ENCODE results near the gene CD59. TPM values are rescaled to one million over a fixed set of nuclear protein-coding genes. Genes with fewer than 3 reads are reported as not detected.
"Not testable (repeated sequence)": the region's sequence is repeated elsewhere in the genome, so short reads cannot be mapped to it uniquely, and the experiment has no call there.

CD59 gene
- total RNA-seq, 1 donor from 2014 or later, result 816 TPM

DNA sequence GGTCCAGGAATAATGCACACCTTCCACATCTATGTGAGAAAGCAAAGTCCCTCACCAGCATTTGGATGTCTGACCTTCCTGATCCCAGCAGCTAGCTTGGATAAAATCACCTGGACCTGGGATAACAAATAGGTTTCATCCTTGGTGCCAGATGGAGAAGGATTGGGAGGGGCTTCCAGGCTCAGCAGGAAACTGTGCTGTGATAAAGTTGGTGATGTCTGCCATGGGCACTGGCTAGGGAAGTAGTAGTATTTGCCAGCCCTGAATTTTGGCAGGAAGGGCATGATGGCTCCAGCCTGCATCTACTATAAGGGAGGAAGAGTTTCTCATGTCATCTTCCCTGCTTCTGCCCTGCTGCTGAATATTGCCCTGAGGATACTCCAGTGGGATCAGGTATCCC is 73.1 kb downstream of the CD59 start:
- Histone ChIP-seq H3K36me3 (no peaks in the 10 kb centered on the region), H3K4me3 (no peak overlapping the region), H3K4me1 (no peaks in the 10 kb centered on the region), H3K27ac (no peak overlapping the region), H3K9me3 (no peaks in the 10 kb centered on the region), H3K27me3 (ENCODE audit: low read depth) (no peaks in the 10 kb centered on the region)
- DNase-seq (no peak), ATAC-seq (no peak)
- intact Hi-C loops (cut with DNase I), result no loop called here
- TF ChIP-seq, protein P1, sequence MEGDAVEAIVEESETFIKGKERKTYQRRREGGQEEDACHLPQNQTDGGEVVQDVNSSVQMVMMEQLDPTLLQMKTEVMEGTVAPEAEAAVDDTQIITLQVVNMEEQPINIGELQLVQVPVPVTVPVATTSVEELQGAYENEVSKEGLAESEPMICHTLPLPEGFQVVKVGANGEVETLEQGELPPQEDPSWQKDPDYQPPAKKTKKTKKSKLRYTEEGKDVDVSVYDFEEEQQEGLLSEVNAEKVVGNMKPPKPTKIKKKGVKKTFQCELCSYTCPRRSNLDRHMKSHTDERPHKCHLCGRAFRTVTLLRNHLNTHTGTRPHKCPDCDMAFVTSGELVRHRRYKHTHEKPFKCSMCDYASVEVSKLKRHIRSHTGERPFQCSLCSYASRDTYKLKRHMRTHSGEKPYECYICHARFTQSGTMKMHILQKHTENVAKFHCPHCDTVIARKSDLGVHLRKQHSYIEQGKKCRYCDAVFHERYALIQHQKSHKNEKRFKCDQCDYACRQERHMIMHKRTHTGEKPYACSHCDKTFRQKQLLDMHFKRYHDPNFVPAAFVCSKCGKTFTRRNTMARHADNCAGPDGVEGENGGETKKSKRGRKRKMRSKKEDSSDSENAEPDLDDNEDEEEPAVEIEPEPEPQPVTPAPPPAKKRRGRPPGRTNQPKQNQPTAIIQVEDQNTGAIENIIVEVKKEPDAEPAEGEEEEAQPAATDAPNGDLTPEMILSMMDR (IDR thresholded peaks at IDR 0.05), result no peak

DNA sequence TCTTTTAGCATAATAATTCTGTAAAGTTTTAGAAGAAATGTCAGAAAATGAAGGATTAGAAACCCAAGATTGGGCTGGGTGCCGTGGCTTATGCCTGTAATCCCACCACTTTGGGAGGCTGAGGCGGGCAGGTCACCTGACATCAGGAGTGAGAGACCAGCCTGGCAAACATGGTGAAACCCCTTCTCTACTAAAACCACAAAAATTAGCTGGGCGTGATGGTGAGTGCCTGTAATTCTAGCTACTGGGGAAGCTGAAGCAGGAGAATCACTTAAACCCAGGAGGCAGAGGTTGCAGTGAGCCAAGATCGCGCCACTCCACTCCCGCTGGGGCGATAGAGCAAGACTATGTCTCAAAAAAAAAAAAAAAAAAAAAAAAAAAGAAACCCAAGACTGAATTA is 74.7 kb downstream of the CD59 start:
- H3K4me3 ChIP-seq; DNase-seq; H3K27me3 ChIP-seq (ENCODE audit: low read depth); H3K36me3 ChIP-seq; ATAC-seq; H3K4me1 ChIP-seq; intact Hi-C loops (cut with DNase I); H3K9me3 ChIP-seq; H3K27ac ChIP-seq: not testable (repeated sequence)

DNA sequence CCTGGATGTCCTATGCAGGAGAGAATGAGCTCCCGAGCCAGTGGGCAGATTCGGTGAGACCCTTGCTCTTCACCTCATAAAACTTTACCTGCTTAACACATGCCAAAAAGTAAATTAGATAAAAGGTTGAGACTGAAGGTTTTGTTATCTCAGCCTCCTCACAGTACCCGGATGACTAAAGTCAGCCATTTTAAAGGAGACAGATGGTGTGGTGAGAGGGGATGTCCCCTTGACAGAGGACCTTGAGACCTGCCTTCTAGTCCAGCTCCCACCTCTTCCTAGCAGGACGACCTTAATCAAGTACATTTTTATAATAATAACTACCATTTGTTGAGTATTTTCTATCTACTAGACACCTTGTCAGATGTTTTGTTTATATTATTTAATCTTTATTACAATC is 75.3 kb downstream of the CD59 start:
- TF ChIP-seq, protein P1 (IDR thresholded peaks at IDR 0.05), result no peak
- H3K4me3 ChIP-seq, result no peak overlapping the region
- H3K27me3 ChIP-seq (ENCODE audit: low read depth), result no peaks in the 10 kb centered on the region
- H3K4me1 ChIP-seq, result no peaks in the 10 kb centered on the region
- no peaks in the 10 kb centered on the region for H3K36me3 ChIP-seq
- intact Hi-C loops (cut with DNase I), result no loop called here
- no peaks in the 10 kb centered on the region for H3K9me3 ChIP-seq
- ATAC-seq (no peak), DNase-seq (no peak)
- no peak overlapping the region for H3K27ac ChIP-seq

DNA sequence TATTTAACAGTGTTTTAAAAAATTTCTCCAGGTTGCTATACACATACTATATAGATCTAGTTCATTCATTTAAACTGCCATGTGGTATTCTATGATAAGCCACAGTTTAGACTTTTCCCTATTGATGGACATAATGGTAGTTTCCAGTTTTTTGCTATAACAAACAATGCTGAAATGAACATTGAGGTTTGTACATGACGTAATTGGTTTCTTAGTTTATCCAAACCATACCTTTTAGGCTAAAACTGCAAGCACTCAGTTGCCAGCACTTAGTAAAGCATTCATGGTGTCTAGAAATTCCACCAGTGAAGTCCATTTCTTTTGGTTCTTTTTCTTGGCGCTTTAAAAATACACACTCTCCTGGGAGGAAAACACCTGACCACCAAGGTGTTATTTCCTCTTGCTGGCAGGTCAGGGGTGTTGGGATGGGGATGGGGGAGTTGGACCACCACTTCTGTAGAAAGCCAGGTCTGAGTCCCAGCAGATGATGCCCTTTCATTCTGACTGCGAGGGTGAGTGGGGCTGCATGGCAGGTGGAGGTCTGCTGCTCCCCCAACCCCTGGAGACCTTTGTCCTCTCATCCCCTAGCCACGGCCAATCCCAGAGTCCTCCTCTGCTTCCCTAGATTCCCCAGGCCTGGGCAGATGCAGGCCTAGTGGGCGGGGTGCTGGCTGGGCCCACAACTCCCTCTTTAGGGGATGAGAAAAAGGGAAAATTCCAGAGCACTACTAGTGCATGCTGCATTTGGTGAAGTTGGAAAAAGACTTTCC is 76.7 kb downstream of the CD59 start:
- Histone ChIP-seq H3K36me3 (no peaks in the 10 kb centered on the region), H3K9me3 (no peaks in the 10 kb centered on the region), H3K4me3 (no peak overlapping the region), H3K27ac (no peak overlapping the region), H3K4me1 (no peaks in the 10 kb centered on the region), H3K27me3 (ENCODE audit: low read depth) (no peaks in the 10 kb centered on the region)
- ATAC-seq (no peak), DNase-seq (no peak)
- TF ChIP-seq, protein P1 (IDR thresholded peaks at IDR 0.05), result no peak
- intact Hi-C loops (cut with DNase I), result no loop called here

DNA sequence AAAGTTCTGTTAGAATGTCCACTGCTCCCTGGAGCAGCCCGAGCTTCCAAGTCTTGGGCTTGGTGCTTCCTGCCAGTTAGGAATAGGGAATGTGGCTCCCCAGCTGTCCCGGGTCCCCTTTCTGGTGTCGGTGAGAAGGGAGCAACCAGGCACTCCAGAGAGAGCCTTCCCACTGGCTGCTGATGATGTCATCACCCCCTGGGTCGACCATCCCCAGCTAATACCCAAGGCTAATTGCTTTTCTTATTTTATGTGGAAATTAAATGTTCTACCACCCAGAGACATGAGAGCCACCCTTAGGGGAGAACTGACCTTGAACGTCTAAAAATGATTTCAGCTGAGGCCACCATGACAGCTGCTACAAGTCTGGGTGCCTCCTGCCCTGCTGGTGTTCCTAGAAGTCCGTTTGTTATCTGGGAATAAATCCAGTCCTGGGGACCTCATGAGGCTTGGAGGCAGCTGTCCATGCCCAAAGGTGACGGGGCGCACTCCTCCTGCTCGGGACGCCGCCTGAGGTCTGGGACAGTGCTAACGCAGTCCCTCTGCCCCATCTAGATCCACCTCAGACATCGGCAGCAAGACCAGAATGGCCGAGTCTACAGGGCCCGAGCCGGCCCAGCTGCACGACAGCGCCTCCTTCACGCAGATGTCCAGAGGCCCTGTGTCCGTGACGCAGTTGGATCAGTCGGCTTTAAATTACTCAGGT is 77.9 kb downstream of the CD59 start:
- ATAC-seq, result no peak
- Histone ChIP-seq H3K27me3 (ENCODE audit: low read depth) (no peaks in the 10 kb centered on the region), H3K36me3 (no peaks in the 10 kb centered on the region), H3K4me3 (no peak overlapping the region), H3K27ac (no peak overlapping the region), H3K4me1 (no peaks in the 10 kb centered on the region), H3K9me3 (no peaks in the 10 kb centered on the region)
- TF ChIP-seq, protein P1 (IDR thresholded peaks at IDR 0.05), result no peak
- DNase-seq, result no peak
- intact Hi-C loops (cut with DNase I), result no loop called here

DNA sequence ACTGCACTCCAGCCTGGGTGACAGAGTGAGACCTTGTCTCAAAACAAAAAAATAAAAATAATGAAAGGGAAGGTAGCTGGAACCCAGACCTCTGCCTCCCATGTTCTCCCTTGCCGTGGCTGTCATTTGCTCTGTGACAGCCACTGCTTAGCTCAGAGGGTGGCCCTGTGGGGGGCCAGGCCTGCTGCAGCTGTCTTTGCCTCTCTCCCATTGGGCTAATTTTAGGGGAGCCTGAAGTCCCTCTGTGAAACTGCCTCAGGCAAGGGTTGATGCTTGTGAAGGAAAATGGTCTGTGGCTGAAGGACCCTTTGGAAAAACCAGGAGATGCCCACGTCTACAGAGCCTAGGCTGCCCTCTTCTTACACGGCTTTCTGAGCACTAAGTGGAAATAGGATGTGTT is 78.5 kb downstream of the CD59 start:
- ATAC-seq, result no peak
- no peak overlapping the region for H3K27ac ChIP-seq
- no peaks in the 10 kb centered on the region for H3K36me3 ChIP-seq
- H3K9me3 ChIP-seq, result no peaks in the 10 kb centered on the region
- TF ChIP-seq, protein P1 (IDR thresholded peaks at IDR 0.05), result no peak
- no peak overlapping the region for H3K4me3 ChIP-seq
- DNase-seq, result no peak
- no peaks in the 10 kb centered on the region for H3K27me3 ChIP-seq (ENCODE audit: low read depth)
- H3K4me1 ChIP-seq, result no peaks in the 10 kb centered on the region
- intact Hi-C loops (cut with DNase I), result no loop called here

Data from lower lobe of right lung (tissue), 2 donors.